MM.1S (cell line): ENCODE data around the gene FBXL19.

Experiments
- DNase-seq: peaks from one replicate; pipeline ENCODE4 v3.0.0-alpha.2; 2015
- H2AFZ ChIP-seq: fragments of 300-600 bp; sonication (generic); 2 replicates; pipeline ENCODE4 v1.6.0; 2016; ENCODE audit warnings: antibody characterized with exemption, low read length
- H3F3A ChIP-seq: fragments of 300-600 bp; sonication (generic); 2 replicates; pipeline ENCODE4 v1.6.1; 2016; ENCODE audit warnings: mild to moderate bottlenecking, antibody characterized with exemption, low read length, moderate library complexity, mixed read lengths; ENCODE audit not compliant: insufficient read depth
- H3K27ac ChIP-seq: fragments of 300-600 bp; sonication (generic); 2 replicates; pipeline ENCODE4 v1.5.1; 2016; ENCODE audit warnings: mild to moderate bottlenecking, low read length
- H3K27me3 ChIP-seq: fragments of 300-600 bp; sonication (generic); replicated peaks from 2 replicates; pipeline ENCODE4 v1.6.0; 2016; ENCODE audit warnings: low read length; ENCODE audit not compliant: insufficient read depth
- H3K36me3 ChIP-seq: fragments of 300-600 bp; sonication (generic); replicated peaks from 2 replicates; pipeline ENCODE4 v1.6.1; 2016; ENCODE audit warnings: mild to moderate bottlenecking, low read length, mixed read lengths; ENCODE audit not compliant: insufficient read depth
- H3K4me1 ChIP-seq: fragments of 300-600 bp; sonication (generic); 2 replicates; pipeline ENCODE4 v1.6.1; 2016; ENCODE audit warnings: low read length, mixed read lengths
- H3K4me2 ChIP-seq: fragments of 300-600 bp; sonication (generic); 2 replicates; pipeline ENCODE4 v1.6.0; 2016; ENCODE audit warnings: low read depth, low read length
- H3K4me3 ChIP-seq: fragments of 300-600 bp; sonication (generic); 2 replicates; pipeline ENCODE4 v1.5.1; 2016; ENCODE audit warnings: low read length, mixed read lengths
- H3K79me2 ChIP-seq: fragments of 300-600 bp; sonication (generic); 2 replicates; pipeline ENCODE4 v1.6.1; 2016; ENCODE audit warnings: mixed run types, low read length, mixed read lengths
- H3K9ac ChIP-seq: fragments of 300-600 bp; sonication (generic); 2 replicates; pipeline ENCODE4 v1.6.1; 2016; ENCODE audit warnings: low read length, mixed read lengths
- H3K9me2 ChIP-seq: fragments of 300-600 bp; sonication (generic); replicated peaks from 2 replicates; pipeline ENCODE4 v1.6.1; 2016; ENCODE audit warnings: mild to moderate bottlenecking, low read length, mixed read lengths; ENCODE audit not compliant: insufficient read depth
- H3K9me3 ChIP-seq: fragments of 300-600 bp; sonication (generic); replicated peaks from 2 replicates; pipeline ENCODE4 v1.6.1; 2016; ENCODE audit warnings: mild to moderate bottlenecking, low read length, mixed read lengths; ENCODE audit not compliant: insufficient read depth
- H4K20me1 ChIP-seq: fragments of 300-600 bp; sonication (generic); 2 replicates; pipeline ENCODE4 v1.6.1; 2016; ENCODE audit warnings: mild to moderate bottlenecking, low read length, moderate library complexity, mixed read lengths; ENCODE audit not compliant: insufficient read depth
- EZH2 ChIP-seq: fragments of 300-600 bp; sonication (generic); optimal IDR thresholded peaks from 2 replicates; pipeline ENCODE3; 2017; ENCODE audit warnings: low read depth, mild to moderate bottlenecking, antibody characterized with exemption, low read length, mixed read lengths
- EZH2phosphoT487 ChIP-seq: fragments of 300-600 bp; sonication (generic); IDR thresholded peaks from 2 replicates; pipeline ENCODE4 v1.6.1; 2018; ENCODE audit warnings: antibody characterized with exemption, low read length
- TF ChIP-seq, protein P1 (sequence below): fragments of 300-600 bp; sonication (generic); IDR thresholded peaks from 2 replicates; pipeline ENCODE4 v1.5.1; 2016; ENCODE audit warnings: antibody characterized with exemption, low read length, mixed read lengths

Gene FBXL19

DNA sequence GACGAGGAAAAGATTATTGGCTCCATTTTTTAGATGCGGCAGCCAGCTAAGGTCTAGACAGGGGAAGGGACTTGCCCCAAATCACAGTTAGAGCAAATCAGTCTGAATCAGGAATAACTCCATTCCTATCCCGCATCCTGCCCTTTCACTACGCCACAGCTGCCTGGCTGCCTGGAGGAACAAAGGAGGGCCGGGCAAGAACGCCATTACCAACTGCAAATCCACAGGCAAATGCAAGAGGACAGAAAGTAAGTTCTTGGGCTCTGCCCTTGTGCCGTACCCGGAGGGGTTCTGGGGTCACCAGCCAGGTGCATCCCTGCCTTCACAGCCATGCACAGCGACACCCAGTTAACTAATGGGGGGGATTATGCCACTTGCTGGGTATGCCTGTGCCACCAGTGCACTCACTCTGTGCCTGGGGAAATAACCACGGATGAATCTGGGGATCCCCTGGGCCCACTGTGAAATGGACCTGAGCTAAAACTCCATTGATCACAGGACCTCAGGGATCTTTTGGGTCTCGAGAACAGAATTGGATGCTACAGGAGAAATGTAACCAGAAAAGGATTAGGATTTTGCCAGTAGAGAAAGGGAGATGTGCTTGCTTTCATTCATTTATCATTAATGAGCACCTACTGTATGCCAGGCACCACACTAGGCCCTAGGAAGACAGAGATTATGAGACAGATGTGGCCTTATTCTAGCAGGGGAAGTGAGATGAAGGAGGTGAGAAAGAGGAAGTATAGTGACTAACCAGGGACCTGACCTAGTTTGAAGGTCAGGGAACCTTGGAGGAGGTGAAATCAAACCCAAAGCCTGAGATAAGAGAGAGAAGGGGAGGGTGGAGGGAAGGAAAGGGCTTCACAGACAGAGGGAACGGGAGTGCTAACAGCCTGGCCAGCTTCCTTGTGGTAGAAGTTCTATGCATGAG lies 47.2 kb upstream of the FBXL19 start:
- H3K27me3 ChIP-seq: no peaks in the 10 kb centered on the region
- H3K36me3 ChIP-seq: no peaks in the 10 kb centered on the region
- H3K9ac ChIP-seq: peak overlapping the region; percentile 93
- H3K4me2 ChIP-seq: peak overlapping the region; percentile 99
- peaks cover 7% of the 10 kb centered on the region for H3K4me1 ChIP-seq
- H3K9me3 ChIP-seq: no peaks in the 10 kb centered on the region
- DNase-seq: peak; percentile 25
- peak overlapping the region; percentile 91 for H3K4me3 ChIP-seq
- TF ChIP-seq EZH2phosphoT487: no peak
- TF ChIP-seq, protein P1, sequence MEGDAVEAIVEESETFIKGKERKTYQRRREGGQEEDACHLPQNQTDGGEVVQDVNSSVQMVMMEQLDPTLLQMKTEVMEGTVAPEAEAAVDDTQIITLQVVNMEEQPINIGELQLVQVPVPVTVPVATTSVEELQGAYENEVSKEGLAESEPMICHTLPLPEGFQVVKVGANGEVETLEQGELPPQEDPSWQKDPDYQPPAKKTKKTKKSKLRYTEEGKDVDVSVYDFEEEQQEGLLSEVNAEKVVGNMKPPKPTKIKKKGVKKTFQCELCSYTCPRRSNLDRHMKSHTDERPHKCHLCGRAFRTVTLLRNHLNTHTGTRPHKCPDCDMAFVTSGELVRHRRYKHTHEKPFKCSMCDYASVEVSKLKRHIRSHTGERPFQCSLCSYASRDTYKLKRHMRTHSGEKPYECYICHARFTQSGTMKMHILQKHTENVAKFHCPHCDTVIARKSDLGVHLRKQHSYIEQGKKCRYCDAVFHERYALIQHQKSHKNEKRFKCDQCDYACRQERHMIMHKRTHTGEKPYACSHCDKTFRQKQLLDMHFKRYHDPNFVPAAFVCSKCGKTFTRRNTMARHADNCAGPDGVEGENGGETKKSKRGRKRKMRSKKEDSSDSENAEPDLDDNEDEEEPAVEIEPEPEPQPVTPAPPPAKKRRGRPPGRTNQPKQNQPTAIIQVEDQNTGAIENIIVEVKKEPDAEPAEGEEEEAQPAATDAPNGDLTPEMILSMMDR: no peak
- TF ChIP-seq EZH2: no peak
- H3F3A ChIP-seq: peaks cover 14% of the 10 kb centered on the region
- peak overlapping the region; percentile 97 for H2AFZ ChIP-seq
- peaks cover 23% of the 10 kb centered on the region for H3K79me2 ChIP-seq
- H3K27ac ChIP-seq: peak overlapping the region; percentile 85; the same call in 1 of the 2 replicates
- no peaks in the 10 kb centered on the region for H3K9me2 ChIP-seq
- H4K20me1 ChIP-seq: no peaks in the 10 kb centered on the region

DNA sequence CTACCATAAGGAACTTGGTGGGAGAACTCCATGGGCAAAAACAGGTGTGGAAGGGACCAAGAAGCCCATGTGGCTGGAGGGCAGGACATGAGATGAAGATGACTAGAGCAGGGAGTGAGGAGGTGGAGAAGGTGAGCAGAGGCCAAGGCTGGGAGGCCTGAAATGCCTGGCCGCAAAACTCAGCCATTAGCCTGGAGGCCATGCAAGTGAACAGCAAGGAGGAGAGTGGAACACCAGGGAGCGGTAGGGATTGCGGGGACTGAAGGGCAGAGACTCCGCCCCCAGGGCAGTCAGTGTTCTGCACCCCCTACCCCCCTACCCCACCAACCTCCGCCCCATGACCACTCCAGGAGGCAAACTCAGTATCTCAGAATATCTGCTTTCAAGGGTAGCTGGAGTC lies 46.5 kb upstream of the FBXL19 start:
- Histone ChIP-seq H3K4me3 (peak overlapping the region; percentile 91), H3K79me2 (peaks cover 23% of the 10 kb centered on the region), H3F3A (peaks cover 14% of the 10 kb centered on the region), H3K27ac (peak overlapping the region; percentile 85; the same call in 1 of the 2 replicates), H3K9me2 (no peaks in the 10 kb centered on the region), H3K27me3 (no peaks in the 10 kb centered on the region), H3K9ac (peak overlapping the region; percentile 93; the same call in 1 of the 2 replicates), H3K4me2 (peak overlapping the region; percentile 99), H3K9me3 (no peaks in the 10 kb centered on the region), H3K36me3 (no peaks in the 10 kb centered on the region), H2AFZ (peak overlapping the region; percentile 97; the same call in 1 of the 2 replicates), H4K20me1 (no peaks in the 10 kb centered on the region), H3K4me1 (peaks cover 7% of the 10 kb centered on the region)
- TF ChIP-seq, protein P1: no peak
- TF ChIP-seq EZH2: no peak
- no peak for TF ChIP-seq EZH2phosphoT487
- DNase-seq: no peak

DNA sequence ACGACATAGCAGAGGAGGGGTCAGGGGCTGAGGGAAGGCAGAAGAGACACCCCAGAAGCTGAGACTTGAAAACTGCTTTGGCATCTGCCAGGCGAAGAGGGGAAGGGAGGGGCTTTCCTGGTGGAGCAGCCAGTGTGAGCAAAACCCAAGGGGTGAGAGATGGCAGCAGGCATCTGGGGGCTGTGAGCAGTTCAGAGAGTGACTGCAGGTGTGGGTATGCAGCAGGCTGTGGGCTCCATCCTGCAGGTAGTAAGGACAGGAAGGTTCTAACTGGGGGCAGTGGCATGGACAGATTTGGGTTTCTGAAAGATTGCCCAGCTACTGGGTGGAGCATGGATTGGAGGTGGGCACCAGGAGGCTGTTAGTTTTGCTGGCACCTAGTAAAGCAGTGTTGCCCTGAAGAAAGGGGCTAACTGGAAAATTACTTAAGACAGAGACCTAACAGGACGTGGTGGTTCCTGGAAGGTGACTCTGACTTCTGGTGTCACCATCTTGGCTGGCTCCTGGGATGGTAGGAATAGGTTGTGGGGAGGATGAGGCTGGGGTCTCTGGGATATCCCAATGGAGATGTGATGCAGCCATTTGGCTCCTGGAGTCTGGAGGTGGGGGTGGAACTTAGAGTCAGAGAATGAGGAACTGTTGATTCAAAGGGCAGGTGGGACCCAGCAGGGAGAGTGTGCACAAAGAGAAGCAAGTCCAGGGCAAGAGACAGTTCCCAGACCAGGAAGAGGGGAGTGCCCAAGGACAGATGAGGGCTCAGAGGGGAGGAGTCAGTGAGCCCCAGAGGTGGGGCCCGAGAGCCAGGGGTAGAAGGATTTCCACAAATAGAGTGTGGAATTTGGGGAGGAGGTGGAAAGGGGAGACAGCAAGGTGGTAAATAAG lies 40.7 kb upstream of the FBXL19 start:
- Histone ChIP-seq H3K27ac (no peak overlapping the region), H3K36me3 (no peaks in the 10 kb centered on the region), H3K4me2 (no peak overlapping the region), H3K27me3 (no peaks in the 10 kb centered on the region), H3K4me3 (no peak overlapping the region), H2AFZ (no peak overlapping the region), H3K9me3 (no peaks in the 10 kb centered on the region), H3K4me1 (no peaks in the 10 kb centered on the region), H3K9ac (no peak overlapping the region), H3K9me2 (no peaks in the 10 kb centered on the region), H3K79me2 (peaks cover 4% of the 10 kb centered on the region; the same call in 1 of the 2 replicates), H3F3A (no peaks in the 10 kb centered on the region), H4K20me1 (no peaks in the 10 kb centered on the region)
- TF ChIP-seq EZH2: no peak
- no peak for TF ChIP-seq EZH2phosphoT487
- TF ChIP-seq, protein P1: no peak
- DNase-seq: no peak
